Esophagus muscularis mucosa (tissue), 4 donors: ENCODE data around the gene RHOT1. TPM values are rescaled to one million over a fixed set of nuclear protein-coding genes. Genes with fewer than 3 reads are reported as not detected.
A peak's percentile ranks its signal among the peaks of the same experiment; 100 is the strongest.
"Not testable (repeated sequence)": the region's sequence is repeated elsewhere in the genome, so short reads cannot be mapped to it uniquely, and the experiment has no call there.

ENCODE experiments used
- DNase-seq: peaks from one replicate; pipeline ENCODE4 v3.0.0-alpha.2; 2017; ENCODE audit errors: extremely low spot score
- H3K27ac ChIP-seq, 4 donors: fragments of 200-600 bp; sonication (generic); replicated peaks in 1 of 4; 1 replicate in 3 of 4; 2 replicates in 1 of 4; pipeline ENCODE4 v1.5.1; 2016 to 2019; ENCODE audit warnings: mild to moderate bottlenecking in 1 of 4
- H3K27me3 ChIP-seq, 4 donors: fragments of 200-600 bp; sonication (generic); one replicate each; pipeline versions ENCODE4 v1.5.1 to v1.6.0; 2016 to 2019
- H3K36me3 ChIP-seq, 4 donors: fragments of 200-600 bp; sonication (generic); one replicate each; pipeline ENCODE4 v1.5.1; 2016 to 2019
- H3K4me1 ChIP-seq, 4 donors: fragments of 200-600 bp; sonication (generic); one replicate each; pipeline ENCODE4 v1.5.1; 2016 to 2019
- H3K4me3 ChIP-seq, 4 donors: fragments of 200-600 bp; sonication (generic); 1 replicate in 2 of 4; 2 replicates in 2 of 4; pipeline ENCODE4 v1.5.1; 2016 to 2019; ENCODE audit warnings: mild to moderate bottlenecking in 4 of 4, moderate library complexity in 1 of 4
- H3K9me3 ChIP-seq, 4 donors: fragments of 200-600 bp; sonication (generic); 1 replicate in 3 of 4; 2 replicates in 1 of 4; pipeline ENCODE4 v1.5.1; 2016 to 2019
- EP300 ChIP-seq: sonication (generic); formaldehyde crosslinking; IDR thresholded peaks from one replicate; pipeline ENCODE4 v1.6.1; 2017; ENCODE audit warnings: antibody characterized with exemption
- POLR2A ChIP-seq: fragments of 450-650 bp; IDR thresholded peaks from one replicate; pipeline ENCODE4 v1.6.1; 2017; ENCODE audit warnings: antibody characterized with exemption, moderate library complexity, mild to moderate bottlenecking, low read depth
- POLR2AphosphoS5 ChIP-seq, 2 donors: sonication (generic); formaldehyde crosslinking; IDR thresholded peaks; one replicate each; pipeline ENCODE4 v1.6.1; 2017; ENCODE audit warnings: antibody characterized with exemption in 2 of 2
- WGBS: methylation state at CpG from one replicate; pipeline ENCODE4 v1.1.5; 2018; 5-methylcytosine and 5-hydroxymethylcytosine counted together
- intact Hi-C: fragments of 100-400 bp; cut with DNase I; formaldehyde crosslinking; loops from one replicate; pipeline ENCODE4 v1.15.1; 2023
- total RNA-seq, 4 donors: library from RNA; depleted of rRNA; stranded (reverse); fragments of >200 nt; gene quantifications; one replicate each; pipeline versions ENCODE4 v1.1.0 to v1.2.1, GENCODE V29; 2016
- TF ChIP-seq, protein P1 (sequence below), 3 experiments: fragments of 200-600 bp in 2 of 3; fragments of 450-650 bp in 1 of 3; sonication (generic) in 2 of 3; IDR thresholded peaks; one replicate each; pipeline ENCODE4 v1.5.1; 2017 to 2019; ENCODE audit warnings: antibody characterized with exemption in 3 of 3, mild to moderate bottlenecking in 2 of 3, moderate library complexity in 1 of 3

RHOT1 gene
- total RNA-seq, 4 donors from 2014 or later: 34.6 to 52.7 (median 43.1) TPM

DNA sequence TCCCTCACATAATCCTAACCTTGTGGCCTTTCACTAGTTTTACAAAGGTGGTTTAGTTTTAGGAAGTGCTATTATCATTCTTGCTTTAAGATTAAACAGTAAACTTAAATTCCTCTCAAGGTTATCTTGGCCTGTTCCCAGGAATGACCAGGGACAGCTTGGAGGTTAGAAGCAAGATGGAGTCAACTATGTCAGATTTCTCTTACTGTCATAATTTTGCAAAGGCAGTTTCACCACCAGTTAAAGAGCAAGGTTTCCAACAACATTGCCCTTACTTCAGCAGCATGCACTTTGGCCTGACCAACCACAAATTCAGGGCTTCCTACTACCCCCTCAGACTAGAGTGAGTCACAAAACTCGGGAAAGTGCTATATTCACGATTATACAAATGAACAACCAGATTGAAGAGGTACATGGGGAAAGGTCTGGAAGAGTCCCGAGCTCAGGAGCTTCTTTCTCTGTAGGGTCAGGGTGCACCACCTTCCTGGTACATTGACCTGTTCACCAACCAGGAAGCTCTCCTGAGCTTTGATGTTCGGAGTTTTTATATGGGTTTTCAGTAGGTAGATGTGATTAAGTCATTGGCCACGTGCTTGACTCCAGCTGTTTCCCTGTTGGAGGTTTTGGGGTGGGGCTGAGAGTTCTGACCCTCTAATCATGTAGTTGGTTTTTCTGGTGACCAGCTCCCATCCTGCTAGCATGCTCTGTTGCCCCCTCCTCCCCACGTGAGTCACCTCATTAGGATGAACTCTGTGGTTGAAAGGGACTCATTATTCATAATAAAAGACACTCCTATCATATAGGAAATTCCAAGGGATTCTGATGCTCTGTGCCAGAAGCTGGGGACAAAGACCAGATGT is 19.4 kb downstream of the RHOT1 start:
- Histone ChIP-seq H3K9me3 (peaks cover 0 to 5% (median 1%) of the 10 kb centered on the region in 4 donors), H3K36me3 (peaks cover 12 to 41% (median 23%) of the 10 kb centered on the region in 4 donors), H3K4me3 (no peak overlapping the region), H3K27ac (no peak overlapping the region), H3K4me1 (peaks cover 0 to 10% (median 5%) of the 10 kb centered on the region in 4 donors), H3K27me3 (no peaks in the 10 kb centered on the region)
- 74% methylated on average over 6 of the region's 6 CpGs for WGBS
- TF ChIP-seq, protein P1, sequence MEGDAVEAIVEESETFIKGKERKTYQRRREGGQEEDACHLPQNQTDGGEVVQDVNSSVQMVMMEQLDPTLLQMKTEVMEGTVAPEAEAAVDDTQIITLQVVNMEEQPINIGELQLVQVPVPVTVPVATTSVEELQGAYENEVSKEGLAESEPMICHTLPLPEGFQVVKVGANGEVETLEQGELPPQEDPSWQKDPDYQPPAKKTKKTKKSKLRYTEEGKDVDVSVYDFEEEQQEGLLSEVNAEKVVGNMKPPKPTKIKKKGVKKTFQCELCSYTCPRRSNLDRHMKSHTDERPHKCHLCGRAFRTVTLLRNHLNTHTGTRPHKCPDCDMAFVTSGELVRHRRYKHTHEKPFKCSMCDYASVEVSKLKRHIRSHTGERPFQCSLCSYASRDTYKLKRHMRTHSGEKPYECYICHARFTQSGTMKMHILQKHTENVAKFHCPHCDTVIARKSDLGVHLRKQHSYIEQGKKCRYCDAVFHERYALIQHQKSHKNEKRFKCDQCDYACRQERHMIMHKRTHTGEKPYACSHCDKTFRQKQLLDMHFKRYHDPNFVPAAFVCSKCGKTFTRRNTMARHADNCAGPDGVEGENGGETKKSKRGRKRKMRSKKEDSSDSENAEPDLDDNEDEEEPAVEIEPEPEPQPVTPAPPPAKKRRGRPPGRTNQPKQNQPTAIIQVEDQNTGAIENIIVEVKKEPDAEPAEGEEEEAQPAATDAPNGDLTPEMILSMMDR (IDR thresholded peaks at IDR 0.05): no peak
- intact Hi-C loops: no loop called here
- DNase-seq: peak; percentile 24

DNA sequence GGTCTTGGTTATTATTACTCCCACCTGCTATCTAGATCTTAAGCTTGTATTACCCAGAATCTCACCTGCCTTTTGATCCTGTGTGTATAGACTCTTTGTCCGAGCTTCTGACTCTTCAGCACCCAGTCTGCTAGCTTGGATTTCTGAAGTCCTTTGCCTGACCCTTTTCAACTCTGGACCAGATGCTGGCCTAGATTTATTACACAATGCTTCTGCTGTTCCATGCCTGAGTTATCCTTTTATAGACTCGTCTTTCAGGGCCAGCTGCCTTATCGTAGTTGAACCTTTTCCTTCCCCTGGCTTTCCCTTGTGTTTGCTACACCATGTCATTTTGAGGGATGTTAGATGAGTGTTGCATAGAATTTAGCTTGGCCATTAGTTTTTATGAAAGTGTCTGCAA is 32.6 kb downstream of the RHOT1 start:
- intact Hi-C loops: no loop called here
- H3K4me1 ChIP-seq: peaks cover 0 to 6% (median 2%) of the 10 kb centered on the region in 4 donors
- WGBS: 61% methylated on average over 3 of the region's 3 CpGs

DNA sequence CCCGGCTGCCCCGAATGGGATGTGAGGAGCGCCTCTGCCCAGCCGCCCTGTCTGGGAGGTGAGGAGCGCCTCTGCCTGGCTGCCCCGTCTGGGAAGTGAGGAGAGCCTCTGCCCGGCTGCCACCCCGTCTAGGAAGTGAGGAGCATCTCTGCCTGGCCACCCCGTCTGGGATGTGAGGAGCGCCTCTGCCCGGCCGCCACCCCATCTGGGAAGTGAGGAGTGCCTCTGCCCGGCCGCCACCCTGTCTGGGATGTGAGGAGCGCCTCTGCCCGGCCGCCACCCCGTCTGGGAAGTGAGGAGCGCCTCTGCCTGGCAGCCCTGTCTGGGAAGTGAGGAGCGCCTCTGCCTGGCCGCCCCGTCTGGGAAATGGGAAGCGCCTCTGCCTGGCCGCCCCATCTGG is 36.4 kb downstream of the RHOT1 start:
- H3K4me1 ChIP-seq, H3K4me3 ChIP-seq, H3K27me3 ChIP-seq, H3K9me3 ChIP-seq, DNase-seq, intact Hi-C loops, H3K27ac ChIP-seq: not testable (repeated sequence)
- 97% methylated on average over 15 of the region's 24 CpGs for WGBS
- peaks cover 38 to 88% (median 58%) of the 10 kb centered on the region in 4 donors for H3K36me3 ChIP-seq

More for the DNA sequence above, 32.6 kb downstream of the RHOT1 start:
- Histone ChIP-seq H3K4me3 (no peak overlapping the region), H3K27ac (no peak overlapping the region), H3K9me3 (no peaks in the 10 kb centered on the region), H3K27me3 (no peaks in the 10 kb centered on the region), H3K36me3 (peaks cover 28 to 69% (median 50%) of the 10 kb centered on the region in 4 donors)
- DNase-seq: no peak
- TF ChIP-seq EP300 (no peak), POLR2A (no peak), POLR2AphosphoS5 (IDR thresholded peaks at IDR 0.05) (no peak)
- TF ChIP-seq, protein P1 (IDR thresholded peaks at IDR 0.05): no peak

DNA sequence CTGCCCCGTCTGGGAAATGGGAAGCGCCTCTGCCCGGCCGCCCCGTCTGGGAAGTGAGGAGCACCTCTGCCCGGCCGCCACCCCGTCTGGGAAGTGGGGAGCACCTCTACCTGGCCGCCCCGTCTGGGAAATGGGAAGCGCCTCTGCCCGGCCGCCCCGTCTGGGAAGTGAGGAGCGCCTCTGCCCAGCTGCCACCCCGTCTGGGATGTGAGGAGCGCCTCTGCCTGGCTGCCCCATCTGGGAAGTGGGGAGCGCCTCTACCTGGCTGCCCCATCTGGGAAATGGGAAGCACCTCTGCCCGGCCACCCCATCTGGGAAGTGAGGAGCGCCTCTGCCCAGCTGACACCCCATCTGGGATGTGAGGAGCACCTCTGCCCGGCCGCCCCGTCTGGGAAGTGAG is 36.8 kb downstream of the RHOT1 start:
- 95% methylated on average over 16 of the region's 23 CpGs for WGBS
- H3K36me3 ChIP-seq: peaks cover 38 to 90% (median 62%) of the 10 kb centered on the region in 4 donors
- DNase-seq, H3K9me3 ChIP-seq, H3K4me1 ChIP-seq, H3K4me3 ChIP-seq, H3K27ac ChIP-seq, intact Hi-C loops, H3K27me3 ChIP-seq: not testable (repeated sequence)

DNA sequence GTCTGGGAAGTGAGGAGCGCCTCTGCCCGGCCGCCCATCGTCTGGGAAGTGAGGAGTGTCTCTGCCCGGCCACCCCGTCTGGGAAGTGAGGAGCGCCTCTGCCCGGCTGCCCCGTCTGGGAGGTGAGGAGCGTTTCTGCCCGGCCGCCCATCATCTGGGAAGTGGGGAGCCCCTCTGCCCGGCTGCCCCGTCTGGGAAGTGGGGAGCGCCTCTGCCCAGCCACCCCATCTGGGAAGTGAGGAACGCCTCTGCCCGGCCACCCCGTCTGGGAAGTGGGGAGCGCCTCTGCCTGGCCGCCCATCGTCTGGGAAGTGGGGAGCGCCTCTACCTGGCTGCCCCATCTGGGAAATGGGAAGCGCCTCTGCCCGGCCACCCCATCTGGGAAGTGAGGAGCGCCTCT is 37.2 kb downstream of the RHOT1 start:
- H3K4me3 ChIP-seq, H3K4me1 ChIP-seq, H3K27ac ChIP-seq, DNase-seq, H3K27me3 ChIP-seq, H3K9me3 ChIP-seq, intact Hi-C loops: not testable (repeated sequence)
- peaks cover 40 to 91% (median 65%) of the 10 kb centered on the region in 4 donors for H3K36me3 ChIP-seq
- 96% methylated on average over 5 of the region's 25 CpGs for WGBS

DNA sequence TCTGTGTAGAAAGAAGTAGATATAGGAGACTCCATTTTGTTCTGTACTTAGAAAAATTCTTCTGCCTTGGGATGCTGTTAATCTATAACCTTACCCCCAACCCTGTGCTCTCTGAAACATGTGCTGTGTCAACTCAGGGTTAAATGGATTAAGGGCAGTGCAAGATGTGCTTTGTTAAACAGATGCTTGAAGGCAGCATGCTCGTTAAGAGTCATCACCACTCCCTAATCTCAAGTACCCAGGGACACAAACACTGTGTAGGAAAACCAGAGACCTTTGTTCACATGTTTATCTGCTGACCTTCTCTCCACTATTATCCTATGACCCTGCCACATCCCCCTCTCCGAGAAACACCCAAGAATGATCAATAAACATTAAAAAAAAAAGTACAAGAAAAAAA is 38.0 kb downstream of the RHOT1 start:
- H3K4me1 ChIP-seq, DNase-seq, H3K4me3 ChIP-seq, H3K27me3 ChIP-seq, H3K9me3 ChIP-seq, intact Hi-C loops, H3K27ac ChIP-seq: not testable (repeated sequence)
- peaks cover 44 to 91% (median 67%) of the 10 kb centered on the region in 4 donors for H3K36me3 ChIP-seq
- WGBS: 74% methylated on average over 2 of the region's 2 CpGs

DNA sequence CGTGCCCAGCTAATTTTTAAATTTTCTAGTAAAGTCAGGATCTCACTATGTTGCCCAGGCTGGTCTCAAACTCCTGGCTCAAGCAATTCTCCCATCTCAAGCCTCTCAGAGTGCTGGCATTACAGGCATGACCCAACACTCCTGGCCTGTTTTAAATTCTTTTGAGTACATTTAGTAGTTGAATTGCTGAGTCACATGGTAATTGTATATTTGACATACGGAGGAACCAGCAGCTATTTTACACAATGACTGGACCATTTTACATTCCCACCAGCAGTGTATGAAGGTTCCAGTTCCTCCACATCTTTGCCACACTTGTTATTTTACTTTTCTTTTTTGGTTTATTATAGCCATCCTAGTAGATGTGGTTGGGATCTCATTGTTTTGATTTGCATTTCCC is 43.6 kb downstream of the RHOT1 start:
- intact Hi-C loops: no loop called here
- H3K36me3 ChIP-seq: peaks cover 16 to 91% (median 43%) of the 10 kb centered on the region in 4 donors
- WGBS: 81% methylated on average over 2 of the region's 2 CpGs

More for the DNA sequence above, 43.6 kb downstream of the RHOT1 start:
- no peak for DNase-seq
- no peaks in the 10 kb centered on the region for H3K9me3 ChIP-seq
- H3K27ac ChIP-seq: no peak overlapping the region
- no peaks in the 10 kb centered on the region for H3K27me3 ChIP-seq
- no peak overlapping the region for H3K4me3 ChIP-seq
- TF ChIP-seq POLR2AphosphoS5 (IDR thresholded peaks at IDR 0.05) (no peak), EP300 (no peak), POLR2A (no peak)
- TF ChIP-seq, protein P1 (IDR thresholded peaks at IDR 0.05): no peak
- H3K4me1 ChIP-seq: no peaks in the 10 kb centered on the region
